Activated T-cell treated with anti-CD3 and anti-CD28 coated beads, Interleukin-2, amount 50 U/mL, for 4 hours (primary cell): ENCODE measurements around the gene MYO1B. TPM values are rescaled to one million over a fixed set of nuclear protein-coding genes. Genes with fewer than 3 reads are reported as not detected.

Source experiments
- ATAC-seq, 2 donors: fragments of 200-7000 bp; cut with Tn5 transposase; one replicate each; pipeline ENCODE4 v1.10.0; 2021
- DNase-seq: peaks from one replicate; pipeline ENCODE4 v3.0.0-alpha.2; 2020
- H3K27me3 Mint-ChIP-seq: one replicate; pipeline ENCODE4 v1.8.0; 2021; ENCODE audit warnings: low read depth, mixed read lengths
- H3K36me3 Mint-ChIP-seq: one replicate; pipeline ENCODE4 v1.8.0; 2022; ENCODE audit warnings: mixed read lengths; ENCODE audit not compliant: insufficient read depth
- H3K4me1 Mint-ChIP-seq: one replicate; pipeline ENCODE4 v1.8.0; 2021; ENCODE audit warnings: low read depth, mixed read lengths
- H3K4me3 Mint-ChIP-seq: one replicate; pipeline ENCODE4 v1.8.0; 2021; ENCODE audit warnings: mild to moderate bottlenecking, moderate library complexity, mixed read lengths
- H3K9me3 Mint-ChIP-seq: one replicate; pipeline ENCODE4 v1.8.0; 2021; ENCODE audit warnings: mixed read lengths
- total RNA-seq, 3 donors: library from RNA; stranded (reverse); gene quantifications; one replicate each; pipeline ENCODE4 v1.2.1, GENCODE V29; 2021

The MYO1B gene
- total RNA-seq, 3 donors from 2014 or later, result 11.0 to 16.6 (median 11.4) TPM

GRCh38 chr2:191402966-191403565 lies 157.9 kb downstream of the MYO1B start:
- no peaks in the 10 kb centered on the region for H3K9me3 Mint-ChIP-seq

GRCh38 chr2:191404568-191404991 lies 159.4 kb downstream of the MYO1B start:
- Mint-ChIP-seq H3K4me1 (no peaks in the 10 kb centered on the region), H3K9me3 (no peaks in the 10 kb centered on the region), H3K36me3 (peaks cover 5% of the 10 kb centered on the region), H3K4me3 (no peak overlapping the region), H3K27me3 (no peaks in the 10 kb centered on the region)
- ATAC-seq, result no peak
- no peak for DNase-seq

More at GRCh38 chr2:191402966-191403565, 157.9 kb downstream of the MYO1B start:
- DNase-seq (no peak), ATAC-seq (no peak)
- no peaks in the 10 kb centered on the region for H3K27me3 Mint-ChIP-seq
- H3K36me3 Mint-ChIP-seq, result no peaks in the 10 kb centered on the region
- H3K4me1 Mint-ChIP-seq, result no peaks in the 10 kb centered on the region
- H3K4me3 Mint-ChIP-seq, result no peak overlapping the region

DNA sequence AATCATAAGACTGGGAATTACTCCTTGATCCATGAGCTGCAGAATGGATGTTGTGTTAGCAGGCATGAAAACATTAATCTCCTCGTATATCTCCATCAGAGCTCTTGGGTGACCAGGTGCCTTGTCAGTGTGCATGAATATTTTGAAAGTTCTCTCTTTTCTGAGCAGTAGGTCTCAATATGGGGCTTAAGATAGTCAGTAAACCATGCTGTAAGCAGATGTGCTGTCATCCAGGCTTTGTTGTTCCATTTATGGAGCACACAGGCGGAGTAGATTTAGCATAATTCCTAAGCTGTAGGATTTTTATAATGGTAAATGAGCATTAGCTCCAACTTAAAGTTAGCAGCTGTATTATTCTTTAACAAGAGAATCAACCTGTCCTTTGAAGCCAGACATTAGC lies 160.3 kb downstream of the MYO1B start:
- Mint-ChIP-seq H3K4me3 (no peak overlapping the region), H3K4me1 (no peaks in the 10 kb centered on the region), H3K27me3 (no peaks in the 10 kb centered on the region), H3K36me3 (peaks cover 5% of the 10 kb centered on the region), H3K9me3 (no peaks in the 10 kb centered on the region)
- ATAC-seq (no peak), DNase-seq (no peak)

GRCh38 chr2:191410646-191411436 lies 165.6 kb downstream of the MYO1B start:
- H3K36me3 Mint-ChIP-seq, result peaks cover 5% of the 10 kb centered on the region
- no peak for ATAC-seq
- peaks cover 1% of the 10 kb centered on the region for H3K27me3 Mint-ChIP-seq
- no peaks in the 10 kb centered on the region for H3K9me3 Mint-ChIP-seq
- no peak for DNase-seq
- no peak overlapping the region for H3K4me3 Mint-ChIP-seq
- H3K4me1 Mint-ChIP-seq, result no peaks in the 10 kb centered on the region

DNA sequence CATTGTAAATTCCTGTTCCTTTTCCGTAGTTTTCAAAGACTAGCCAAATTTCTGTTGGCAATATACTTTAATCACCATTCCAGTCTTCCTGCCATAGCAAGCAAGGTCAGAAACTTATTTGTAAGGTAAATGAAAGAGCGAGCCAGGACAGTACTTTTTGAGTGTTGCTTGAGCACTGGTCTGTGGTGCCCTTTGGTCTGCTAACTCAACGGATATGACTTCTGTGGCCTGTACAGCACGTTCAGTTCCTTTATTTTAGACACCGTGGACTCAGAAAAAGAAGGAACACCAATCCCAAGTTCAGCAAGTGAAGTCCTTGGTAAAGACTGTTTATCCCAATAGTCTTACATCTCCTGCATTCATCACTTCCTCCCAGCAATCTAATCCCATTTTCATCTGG lies 166.3 kb downstream of the MYO1B start:
- no peak overlapping the region for H3K4me3 Mint-ChIP-seq
- ATAC-seq (no peak), DNase-seq (no peak)
- no peaks in the 10 kb centered on the region for H3K4me1 Mint-ChIP-seq
- peaks cover 8% of the 10 kb centered on the region for H3K36me3 Mint-ChIP-seq
- no peaks in the 10 kb centered on the region for H3K9me3 Mint-ChIP-seq
- H3K27me3 Mint-ChIP-seq, result peaks cover 1% of the 10 kb centered on the region

GRCh38 chr2:191412353-191412752 lies 167.1 kb downstream of the MYO1B start:
- DNase-seq (no peak), ATAC-seq (no peak)
- no peaks in the 10 kb centered on the region for H3K4me1 Mint-ChIP-seq
- H3K27me3 Mint-ChIP-seq, result peaks cover 1% of the 10 kb centered on the region
- no peak overlapping the region for H3K4me3 Mint-ChIP-seq
- H3K36me3 Mint-ChIP-seq, result peaks cover 8% of the 10 kb centered on the region
- H3K9me3 Mint-ChIP-seq, result no peaks in the 10 kb centered on the region

DNA sequence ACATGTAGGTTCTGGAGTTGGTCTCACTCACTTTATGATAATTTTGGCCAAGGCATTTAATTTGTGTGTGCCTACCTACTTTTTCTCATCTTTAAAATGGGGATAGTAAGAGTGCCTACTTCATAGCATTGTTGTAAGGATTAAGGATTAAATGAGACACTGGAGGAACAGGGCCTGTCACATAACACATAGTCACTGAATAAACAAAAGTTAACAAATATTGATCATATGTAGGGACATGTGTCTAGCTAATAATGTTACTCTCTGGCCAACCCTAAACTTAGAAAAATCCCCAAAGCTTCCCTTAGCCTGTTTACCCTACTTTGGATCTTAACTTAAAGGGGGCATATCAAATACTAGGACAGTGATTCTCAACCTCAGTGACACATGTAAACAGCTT lies 169.9 kb downstream of the MYO1B start:
- Mint-ChIP-seq H3K4me3 (no peak overlapping the region), H3K36me3 (peaks cover 3% of the 10 kb centered on the region), H3K9me3 (no peaks in the 10 kb centered on the region), H3K27me3 (peaks cover 1% of the 10 kb centered on the region), H3K4me1 (no peaks in the 10 kb centered on the region)
- DNase-seq (no peak), ATAC-seq (no peak)

DNA sequence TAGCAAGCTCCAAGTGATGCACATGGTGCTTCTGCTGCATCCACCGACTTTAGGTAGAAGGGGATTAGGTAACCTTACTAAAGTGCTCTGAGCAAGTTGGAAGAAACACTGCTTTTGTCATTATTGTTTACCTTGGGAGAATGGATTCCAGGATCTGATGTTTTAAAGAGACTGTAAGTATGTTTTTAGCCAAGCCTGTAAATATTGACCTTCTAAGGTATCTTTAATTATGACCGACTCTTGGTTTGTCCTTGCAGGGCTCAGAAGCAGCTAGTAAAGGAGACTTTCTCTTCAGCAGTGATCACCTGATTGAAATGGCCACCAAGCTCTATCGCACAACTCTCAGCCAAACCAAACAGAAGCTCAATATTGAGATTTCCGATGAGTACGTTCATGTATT lies 170.7 kb downstream of the MYO1B start:
- DNase-seq (no peak), ATAC-seq (no peak)
- H3K27me3 Mint-ChIP-seq, result peaks cover 1% of the 10 kb centered on the region
- peaks cover 3% of the 10 kb centered on the region for H3K36me3 Mint-ChIP-seq
- no peak overlapping the region for H3K4me3 Mint-ChIP-seq
- no peaks in the 10 kb centered on the region for H3K9me3 Mint-ChIP-seq
- no peaks in the 10 kb centered on the region for H3K4me1 Mint-ChIP-seq

DNA sequence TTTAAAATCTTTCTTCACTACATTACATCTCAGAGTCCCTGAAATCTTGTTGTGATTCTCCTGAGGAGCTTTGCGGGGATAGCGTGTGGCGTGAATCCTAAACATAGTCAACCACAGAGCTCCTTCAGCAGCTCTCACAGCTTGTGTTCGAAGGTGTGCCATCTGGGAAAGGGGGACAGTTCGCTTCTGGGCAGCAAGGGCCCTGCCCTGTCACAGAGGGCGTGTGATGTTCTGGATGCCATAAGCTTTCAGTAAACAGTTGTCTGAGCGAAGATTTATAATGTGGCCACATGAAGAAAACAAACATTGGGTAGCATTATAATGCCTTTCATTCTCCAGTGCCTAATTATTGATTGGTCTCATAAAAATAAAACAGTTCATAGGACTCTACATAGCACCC lies 172.5 kb downstream of the MYO1B start:
- Mint-ChIP-seq H3K36me3 (peaks cover 3% of the 10 kb centered on the region), H3K4me3 (no peak overlapping the region), H3K4me1 (no peaks in the 10 kb centered on the region), H3K27me3 (no peaks in the 10 kb centered on the region), H3K9me3 (no peaks in the 10 kb centered on the region)
- ATAC-seq (no peak), DNase-seq (no peak)

- Mint-ChIP-seq H3K4me1 (no peaks in the 10 kb centered on the region), H3K4me3 (no peak overlapping the region)
Observed at GRCh38 chr2:191421950-191422349, 176.7 kb downstream of the MYO1B start.

GRCh38 chr2:191427031-191427430 lies 181.8 kb downstream of the MYO1B start:
- peaks cover 3% of the 10 kb centered on the region for H3K27me3 Mint-ChIP-seq
- H3K36me3 Mint-ChIP-seq, result no peaks in the 10 kb centered on the region
- no peak for ATAC-seq
- H3K4me1 Mint-ChIP-seq, result no peaks in the 10 kb centered on the region
- DNase-seq, result no peak
- H3K9me3 Mint-ChIP-seq, result no peaks in the 10 kb centered on the region
- H3K4me3 Mint-ChIP-seq, result no peak overlapping the region

More at GRCh38 chr2:191421950-191422349, 176.7 kb downstream of the MYO1B start:
- peak in 1 of 2 donors; percentile 35 for ATAC-seq
- Mint-ChIP-seq H3K9me3 (no peaks in the 10 kb centered on the region), H3K36me3 (no peaks in the 10 kb centered on the region), H3K27me3 (no peaks in the 10 kb centered on the region)
- DNase-seq, result no peak

GRCh38 chr2:191428141-191428540 lies 182.9 kb downstream of the MYO1B start:
- H3K4me1 Mint-ChIP-seq, result no peaks in the 10 kb centered on the region
- no peak overlapping the region for H3K4me3 Mint-ChIP-seq
- no peaks in the 10 kb centered on the region for H3K36me3 Mint-ChIP-seq
- H3K27me3 Mint-ChIP-seq, result peaks cover 3% of the 10 kb centered on the region
- no peaks in the 10 kb centered on the region for H3K9me3 Mint-ChIP-seq
- no peak for ATAC-seq
- DNase-seq, result no peak

DNA sequence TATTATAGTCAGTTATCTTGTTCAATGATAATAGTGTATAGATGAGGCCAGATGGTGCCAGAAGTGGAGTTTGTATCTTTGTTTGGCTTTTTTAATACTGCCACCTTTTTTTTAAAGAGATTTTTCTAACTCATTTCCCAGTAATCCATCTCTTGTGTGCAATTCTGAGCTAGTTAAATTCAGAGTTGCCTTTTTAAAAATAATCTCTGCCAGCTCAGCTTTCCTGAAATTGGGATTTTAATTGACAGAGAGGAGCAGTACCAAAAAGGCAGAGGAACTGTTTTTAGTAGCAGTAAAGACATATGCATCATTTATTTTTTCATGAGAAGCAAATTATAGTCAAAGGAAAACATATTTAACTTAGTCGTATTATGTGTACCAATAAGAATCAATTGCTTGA lies 185.3 kb downstream of the MYO1B start:
- no peak overlapping the region for H3K4me3 Mint-ChIP-seq
- no peaks in the 10 kb centered on the region for H3K4me1 Mint-ChIP-seq
- no peaks in the 10 kb centered on the region for H3K36me3 Mint-ChIP-seq
- H3K27me3 Mint-ChIP-seq, result peaks cover 3% of the 10 kb centered on the region
- no peaks in the 10 kb centered on the region for H3K9me3 Mint-ChIP-seq
- DNase-seq (no peak), ATAC-seq (no peak)

- ATAC-seq (no peak), DNase-seq (no peak)
- no peaks in the 10 kb centered on the region for H3K36me3 Mint-ChIP-seq
- no peaks in the 10 kb centered on the region for H3K4me1 Mint-ChIP-seq
- H3K27me3 Mint-ChIP-seq, result peaks cover 3% of the 10 kb centered on the region
- no peak overlapping the region for H3K4me3 Mint-ChIP-seq
- H3K9me3 Mint-ChIP-seq, result no peaks in the 10 kb centered on the region
Observed at GRCh38 chr2:191432121-191432520, 186.9 kb downstream of the MYO1B start.

- H3K4me3 Mint-ChIP-seq, result no peak overlapping the region
- H3K36me3 Mint-ChIP-seq, result no peaks in the 10 kb centered on the region
- DNase-seq, result no peak
- no peaks in the 10 kb centered on the region for H3K9me3 Mint-ChIP-seq
- peaks cover 3% of the 10 kb centered on the region for H3K27me3 Mint-ChIP-seq
- no peaks in the 10 kb centered on the region for H3K4me1 Mint-ChIP-seq
- no peak for ATAC-seq
Observed at GRCh38 chr2:191434072-191434471, 188.9 kb downstream of the MYO1B start.
